Measurements from ENCODE around the gene PLEKHA6.

DNA sequence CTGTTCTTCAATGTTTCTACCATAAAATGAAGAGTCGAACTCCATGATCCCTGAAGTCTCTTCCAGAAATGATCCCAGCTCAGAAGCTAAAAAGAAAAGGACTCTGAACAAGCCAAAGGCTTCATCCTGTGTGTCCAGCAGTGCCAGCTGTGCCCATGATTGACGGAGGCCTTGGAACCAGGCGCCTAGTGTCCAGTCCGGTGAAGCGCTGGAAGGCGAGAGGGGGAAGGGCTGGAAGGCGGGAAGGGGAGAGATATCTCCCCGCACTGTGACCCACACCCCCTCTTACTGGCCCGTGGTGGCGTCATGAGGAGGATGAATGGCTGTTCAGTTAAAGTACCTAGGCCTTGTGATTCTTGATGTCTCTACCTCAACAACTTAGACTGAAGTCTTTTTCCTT lies 10.4 kb upstream of the PLEKHA6 start:
- TF ChIP-seq POLR2A (IDR thresholded peaks at IDR 0.05): no peak
- TF ChIP-seq, protein P1, sequence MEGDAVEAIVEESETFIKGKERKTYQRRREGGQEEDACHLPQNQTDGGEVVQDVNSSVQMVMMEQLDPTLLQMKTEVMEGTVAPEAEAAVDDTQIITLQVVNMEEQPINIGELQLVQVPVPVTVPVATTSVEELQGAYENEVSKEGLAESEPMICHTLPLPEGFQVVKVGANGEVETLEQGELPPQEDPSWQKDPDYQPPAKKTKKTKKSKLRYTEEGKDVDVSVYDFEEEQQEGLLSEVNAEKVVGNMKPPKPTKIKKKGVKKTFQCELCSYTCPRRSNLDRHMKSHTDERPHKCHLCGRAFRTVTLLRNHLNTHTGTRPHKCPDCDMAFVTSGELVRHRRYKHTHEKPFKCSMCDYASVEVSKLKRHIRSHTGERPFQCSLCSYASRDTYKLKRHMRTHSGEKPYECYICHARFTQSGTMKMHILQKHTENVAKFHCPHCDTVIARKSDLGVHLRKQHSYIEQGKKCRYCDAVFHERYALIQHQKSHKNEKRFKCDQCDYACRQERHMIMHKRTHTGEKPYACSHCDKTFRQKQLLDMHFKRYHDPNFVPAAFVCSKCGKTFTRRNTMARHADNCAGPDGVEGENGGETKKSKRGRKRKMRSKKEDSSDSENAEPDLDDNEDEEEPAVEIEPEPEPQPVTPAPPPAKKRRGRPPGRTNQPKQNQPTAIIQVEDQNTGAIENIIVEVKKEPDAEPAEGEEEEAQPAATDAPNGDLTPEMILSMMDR (IDR thresholded peaks at IDR 0.05): no peak

Data from testis (tissue), 2 donors.